ENCODE results near the gene IGF1.

The IGF1 gene

GRCh38 chr12:102426599-102427542 lies 53.5 kb downstream of the IGF1 start:
- no peak for DNase-seq (ENCODE audit: low read depth)

- no peak for DNase-seq (ENCODE audit: low read depth)
Measured at GRCh38 chr12:102425109-102426039, 55.0 kb downstream of the IGF1 start.

GRCh38 chr12:102423462-102423861 lies 56.9 kb downstream of the IGF1 start:
- no peak for DNase-seq (ENCODE audit: low read depth)

GRCh38 chr12:102421802-102422583 lies 58.4 kb downstream of the IGF1 start:
- DNase-seq (ENCODE audit: low read depth), result no peak

GRCh38 chr12:102419094-102419764 lies 61.1 kb downstream of the IGF1 start:
- no peak for DNase-seq (ENCODE audit: low read depth)

GRCh38 chr12:102417055-102417454 lies 63.3 kb downstream of the IGF1 start:
- no peak for DNase-seq (ENCODE audit: low read depth)

- no peak for DNase-seq (ENCODE audit: low read depth)
Measured at GRCh38 chr12:102415515-102415914, 64.8 kb downstream of the IGF1 start.

GRCh38 chr12:102413396-102413795 lies 67.0 kb downstream of the IGF1 start:
- DNase-seq (ENCODE audit: low read depth), result no peak

- DNase-seq (ENCODE audit: low read depth), result no peak
Measured at GRCh38 chr12:102410511-102410910, 69.9 kb downstream of the IGF1 start.

GRCh38 chr12:102408487-102409297 lies 71.7 kb downstream of the IGF1 start:
- DNase-seq (ENCODE audit: low read depth), result no peak

GRCh38 chr12:102407776-102408486 lies 72.4 kb downstream of the IGF1 start:
- DNase-seq (ENCODE audit: low read depth), result no peak

GRCh38 chr12:102406033-102406584 lies 74.3 kb downstream of the IGF1 start:
- no peak for DNase-seq (ENCODE audit: low read depth)

- DNase-seq (ENCODE audit: low read depth), result no peak
Measured at GRCh38 chr12:102401087-102401486, 79.3 kb downstream of the IGF1 start.

- no peak for DNase-seq (ENCODE audit: low read depth)
Measured at GRCh38 chr12:102399653-102400052, 80.7 kb downstream of the IGF1 start.

GRCh38 chr12:102396276-102396675 lies 84.1 kb downstream of the IGF1 start:
- DNase-seq (ENCODE audit: low read depth), result no peak

GRCh38 chr12:102394200-102394599 lies 86.2 kb downstream of the IGF1 start:
- DNase-seq (ENCODE audit: low read depth), result no peak

GRCh38 chr12:102390068-102390467 lies 90.3 kb downstream of the IGF1 start:
- DNase-seq (ENCODE audit: low read depth), result no peak

- no peak for DNase-seq (ENCODE audit: low read depth)
Measured at GRCh38 chr12:102388469-102388868, 91.9 kb downstream of the IGF1 start.

- no peak for DNase-seq (ENCODE audit: low read depth)
Measured at GRCh38 chr12:102385343-102385742, 95.0 kb downstream of the IGF1 start.
